Measurements from ENCODE around the gene STXBP1. TPM values are rescaled to one million over a fixed set of nuclear protein-coding genes. Genes with fewer than 3 reads are reported as not detected.

Gene STXBP1
- total and polyA plus RNA-seq, 2 donors (not counting 3 experiments of a cell fraction or from before 2014, with no cell fraction given) = 18.8 to 51.3 TPM

GRCh38 chr9:127722055-127722745, 110.1 kb downstream of the STXBP1 start:
- H3K36me3 ChIP-seq (ENCODE audit: control insufficient read depth in 2 of 2, extremely low read depth in 1 of 2, insufficient read depth in 2 of 2, low read length in 2 of 2) = no peaks in the 10 kb centered on the region
- no peak overlapping the region for H3K27ac ChIP-seq (ENCODE audit: insufficient read depth, low read depth, low read length)
- intact Hi-C loops (cut with micrococcal nuclease) = no loop called here
- no peak for FAIRE-seq
- H3K9me1 ChIP-seq (replicated peaks; ENCODE audit: control insufficient read depth, extremely low read depth, insufficient read depth, low read length) = no peaks in the 10 kb centered on the region
- H3K9me3 ChIP-seq (replicated peaks; ENCODE audit: control insufficient read depth, insufficient read depth, low read length) = no peaks in the 10 kb centered on the region
- no peak overlapping the region for H2AFZ ChIP-seq (ENCODE audit: low read depth, low read length)
- CTCF ChIA-PET = interaction anchor here (1.4 kb wide), 1 partner anchor 13 kb away, joined by 5 read pairs; the partner anchor contains the start of gene TOR2A
- no peak overlapping the region for H3K9ac ChIP-seq (replicated peaks; ENCODE audit: extremely low read depth, insufficient read depth, low read length)
- H3K4me3 ChIP-seq (replicated peaks in 1 of 3; ENCODE audit: insufficient read depth in 1 of 3, low read depth in 1 of 3, low read length in 3 of 3) = no peak overlapping the region
- no peaks in the 10 kb centered on the region for H3K27me3 ChIP-seq (ENCODE audit: control insufficient read depth in 2 of 2, insufficient read depth in 2 of 2, low read length in 2 of 2)
- POLR2A ChIA-PET = no interaction called here
- BruUV-seq (replicated peaks) = no TSS peak
- no peaks in the 10 kb centered on the region for H3K4me1 ChIP-seq (ENCODE audit: control insufficient read depth, extremely low read depth, insufficient read depth, low read length)
- no peak overlapping the region for H3K4me2 ChIP-seq (ENCODE audit: insufficient read depth, low read length)
- TF ChIP-seq JUN (IDR thresholded peaks at IDR 0.05; ENCODE audit: borderline replicate concordance, insufficient read depth, insufficient read length, low read depth) (no peak), MYC (IDR thresholded peaks at IDR 0.05; ENCODE audit: low read depth, low read length) (no peak), EZH2 (IDR thresholded peaks at IDR 0.05; ENCODE audit: borderline replicate concordance, low read depth, low read length, severe bottlenecking) (no peak), POLR2AphosphoS5 (IDR thresholded peaks at IDR 0.05; ENCODE audit: insufficient read depth, low read depth, low read length) (no peak), POLR2A (IDR thresholded peaks at IDR 0.05; ENCODE audit: low read depth, low read length) (no peak), CTCF (IDR thresholded peaks at IDR 0.05; ENCODE audit: extremely low read depth in 1 of 2, insufficient read depth in 1 of 2, low read depth in 1 of 2, low read length in 2 of 2) (no peak), GATA2 (IDR thresholded peaks at IDR 0.05; ENCODE audit: insufficient read depth, insufficient read length, low read depth, low read length) (no peak), MAX (IDR thresholded peaks at IDR 0.05; ENCODE audit: insufficient read depth, insufficient read length) (no peak), FOS (IDR thresholded peaks at IDR 0.05; ENCODE audit: borderline replicate concordance, insufficient read depth, low read length) (no peak)
- no peaks in the 10 kb centered on the region for H4K20me1 ChIP-seq (replicated peaks; ENCODE audit: control insufficient read depth, extremely low read depth, insufficient read depth, low read length)
- DNase-seq (ENCODE audit: low read depth, low spot score) = no peak
- dilution Hi-C loops (cut with MboI; ENCODE audit: extremely low pct_ligation_motif_present, low sequenced_read_pairs) = no loop called here
- H3K79me2 ChIP-seq (ENCODE audit: control insufficient read depth, insufficient read depth, low read length) = no peaks in the 10 kb centered on the region

Data from endothelial cell of umbilical vein (primary cell).